ENCODE data around the gene SOBP. TPM values are rescaled to one million over a fixed set of nuclear protein-coding genes. Genes with fewer than 3 reads are reported as not detected.
"Not testable (repeated sequence)": the region's sequence is repeated elsewhere in the genome, so short reads cannot be mapped to it uniquely, and the experiment has no call there.

The SOBP gene, protein sequence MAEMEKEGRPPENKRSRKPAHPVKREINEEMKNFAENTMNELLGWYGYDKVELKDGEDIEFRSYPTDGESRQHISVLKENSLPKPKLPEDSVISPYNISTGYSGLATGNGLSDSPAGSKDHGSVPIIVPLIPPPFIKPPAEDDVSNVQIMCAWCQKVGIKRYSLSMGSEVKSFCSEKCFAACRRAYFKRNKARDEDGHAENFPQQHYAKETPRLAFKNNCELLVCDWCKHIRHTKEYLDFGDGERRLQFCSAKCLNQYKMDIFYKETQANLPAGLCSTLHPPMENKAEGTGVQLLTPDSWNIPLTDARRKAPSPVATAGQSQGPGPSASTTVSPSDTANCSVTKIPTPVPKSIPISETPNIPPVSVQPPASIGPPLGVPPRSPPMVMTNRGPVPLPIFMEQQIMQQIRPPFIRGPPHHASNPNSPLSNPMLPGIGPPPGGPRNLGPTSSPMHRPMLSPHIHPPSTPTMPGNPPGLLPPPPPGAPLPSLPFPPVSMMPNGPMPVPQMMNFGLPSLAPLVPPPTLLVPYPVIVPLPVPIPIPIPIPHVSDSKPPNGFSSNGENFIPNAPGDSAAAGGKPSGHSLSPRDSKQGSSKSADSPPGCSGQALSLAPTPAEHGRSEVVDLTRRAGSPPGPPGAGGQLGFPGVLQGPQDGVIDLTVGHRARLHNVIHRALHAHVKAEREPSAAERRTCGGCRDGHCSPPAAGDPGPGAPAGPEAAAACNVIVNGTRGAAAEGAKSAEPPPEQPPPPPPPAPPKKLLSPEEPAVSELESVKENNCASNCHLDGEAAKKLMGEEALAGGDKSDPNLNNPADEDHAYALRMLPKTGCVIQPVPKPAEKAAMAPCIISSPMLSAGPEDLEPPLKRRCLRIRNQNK
- polyA plus RNA-seq (ENCODE audit: insufficient read length in 4 of 4), result 10 to 100 TPM; 10.4 to 17.6 (median 14.2) TPM

DNA sequence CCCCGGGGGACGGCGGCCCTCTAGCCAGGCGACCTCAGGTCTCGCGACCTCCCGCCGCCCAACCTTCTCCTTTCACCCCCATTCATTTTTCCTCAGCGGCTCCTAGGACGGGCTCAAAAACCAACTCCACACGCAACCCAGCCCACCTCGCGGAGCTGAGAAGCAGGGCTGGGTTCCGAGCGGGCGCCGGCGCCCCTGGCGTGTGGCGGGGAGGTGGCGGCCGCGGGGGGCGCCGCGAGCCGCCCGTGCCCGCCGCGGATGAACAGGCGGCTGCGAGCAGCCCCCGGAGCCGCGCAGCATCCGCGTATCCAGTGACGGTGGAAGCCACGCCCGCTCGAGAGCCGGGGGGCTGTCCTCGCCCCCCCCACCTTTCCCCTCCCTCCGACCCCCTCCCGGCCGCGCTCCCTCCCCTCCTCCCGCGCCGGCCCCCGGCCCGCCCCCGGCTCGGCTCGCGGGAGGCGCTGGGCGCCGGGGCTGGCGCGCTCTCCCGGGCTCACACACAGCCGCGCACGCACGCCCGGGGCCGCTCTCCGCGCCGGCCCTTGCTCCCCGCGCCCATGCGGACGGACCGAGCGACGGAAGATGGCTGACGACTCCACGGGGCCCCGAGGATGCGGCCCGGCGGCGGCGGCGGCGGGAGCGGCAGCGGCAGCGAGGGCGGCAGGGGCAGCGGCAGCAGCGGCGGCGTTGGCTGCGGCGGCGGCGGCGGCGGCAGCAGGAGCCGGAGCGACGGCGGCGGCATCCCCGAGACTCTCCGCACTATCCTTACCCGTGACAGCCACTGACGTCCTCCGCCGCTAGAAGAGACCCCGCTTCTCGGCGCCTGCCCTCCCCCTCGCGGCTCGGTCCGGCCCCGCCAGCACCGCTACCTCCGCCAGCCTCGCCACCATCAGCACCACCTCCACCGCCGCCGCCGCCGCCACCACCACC lies at the start of gene SOBP:
Gene SOBP, plus strand, starts transcription at position 482 of the 930 bp plus-strand sequence. CDS start 500 bp downstream, outside the sequence.
- DNase-seq (ENCODE audit: low read depth in 4 of 4, low spot score in 2 of 4), result peak in 3 of 4 donors; percentile 39 to 74 (median 57)

DNA sequence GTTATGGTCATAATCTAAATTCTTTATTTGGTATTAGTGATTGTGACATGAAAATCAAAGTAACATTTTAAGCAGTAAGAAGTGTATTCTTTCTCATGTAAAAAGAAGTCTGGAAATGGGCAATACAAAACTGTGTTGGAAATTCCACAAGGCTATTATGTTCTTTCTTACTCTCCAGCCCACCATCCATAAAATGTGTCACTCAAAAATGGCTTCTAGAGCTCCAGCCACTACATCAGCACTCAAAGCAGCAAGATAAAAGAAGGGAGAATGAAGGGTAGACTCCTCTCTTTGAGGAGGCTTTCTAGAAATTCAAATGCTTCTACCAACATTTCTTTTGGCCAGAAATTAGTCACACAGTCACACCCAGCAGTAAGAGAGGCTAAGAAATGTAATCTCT lies 49.0 kb upstream of the SOBP start:
- DNase-seq (ENCODE audit: low read depth in 4 of 4, low spot score in 2 of 4), result no peak

DNA sequence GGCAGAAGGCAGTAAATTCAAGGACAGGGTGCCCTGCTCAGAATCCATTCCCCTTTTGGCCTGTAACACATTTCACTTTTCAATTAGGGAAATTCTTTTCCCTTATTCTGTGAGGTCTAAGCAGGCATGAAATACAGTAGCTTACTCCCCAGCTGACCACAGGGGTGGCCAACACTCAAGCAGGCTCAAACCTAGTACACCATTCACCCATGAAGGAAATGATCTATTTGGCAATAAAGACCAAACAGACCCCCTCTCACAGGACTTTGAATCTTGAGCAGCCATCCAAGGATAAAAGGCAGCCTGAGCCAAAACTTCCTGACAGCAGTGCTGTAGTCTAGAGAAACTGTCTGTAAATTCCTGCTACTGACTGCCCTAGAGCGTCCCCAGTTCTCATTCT lies 48.2 kb upstream of the SOBP start:
- DNase-seq (ENCODE audit: low read depth in 4 of 4, low spot score in 2 of 4), result peak in 1 of 4 donors; percentile 28

DNA sequence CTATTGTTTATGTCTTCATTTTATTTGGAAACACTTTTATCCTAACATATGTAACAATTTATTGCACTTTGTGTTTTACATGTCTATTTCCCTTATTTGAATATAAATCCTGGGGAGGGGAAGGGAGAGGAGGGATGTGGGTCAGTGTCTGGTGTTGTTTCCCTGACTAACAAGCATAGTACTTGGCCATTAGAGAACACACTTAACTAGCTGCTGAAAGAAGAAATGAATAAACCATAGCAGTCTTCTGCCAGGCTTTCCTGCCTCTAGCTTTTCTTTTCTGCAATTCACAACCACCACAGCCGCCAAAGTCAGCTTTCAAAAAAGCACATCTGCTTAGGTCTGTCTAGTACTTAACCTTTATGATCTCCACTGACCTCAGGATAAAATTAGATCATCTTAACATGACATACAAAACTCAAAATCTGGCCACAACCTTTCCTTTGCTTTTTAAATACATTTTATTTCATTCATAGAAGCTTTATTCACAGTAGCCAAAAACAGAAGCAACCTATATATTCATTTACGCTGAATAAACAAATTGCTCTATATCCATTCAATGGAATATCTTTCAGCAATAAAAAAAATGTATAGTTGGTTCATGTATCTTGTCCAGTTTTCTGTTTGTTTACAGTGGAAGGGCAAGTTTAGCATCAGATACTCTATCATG lies 46.8 kb upstream of the SOBP start:
- no peak for DNase-seq (ENCODE audit: low read depth in 4 of 4, low spot score in 2 of 4)

- DNase-seq (ENCODE audit: low read depth in 4 of 4, low spot score in 2 of 4), result no peak
Measured at GRCh38 chr6:107443608-107444267, 46.2 kb upstream of the SOBP start.

DNA sequence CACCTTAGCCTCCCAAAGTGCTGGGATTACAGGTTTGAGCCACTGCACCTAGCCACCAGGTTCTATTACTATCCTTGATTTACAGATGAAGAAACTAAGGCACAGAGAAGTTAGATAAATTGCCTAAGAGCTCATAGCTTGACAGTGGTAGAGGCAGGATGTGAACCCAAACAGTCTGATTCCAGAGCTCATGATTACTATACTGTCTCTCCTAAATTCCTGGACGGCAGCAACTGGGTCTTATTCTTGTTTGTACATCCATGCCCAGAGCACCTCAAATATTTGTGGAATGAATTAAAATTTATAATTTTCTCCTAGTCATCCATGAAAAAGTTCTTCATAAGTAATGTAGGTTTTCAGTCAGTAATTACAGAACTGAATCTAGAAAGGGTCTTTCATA lies 45.6 kb upstream of the SOBP start:
- no peak for DNase-seq (ENCODE audit: low read depth in 4 of 4, low spot score in 2 of 4)

GRCh38 chr6:107447663-107448216 lies 42.2 kb upstream of the SOBP start:
- no peak for DNase-seq (ENCODE audit: low read depth in 4 of 4, low spot score in 2 of 4)

- no peak for DNase-seq (ENCODE audit: low read depth in 4 of 4, low spot score in 2 of 4)
Measured at GRCh38 chr6:107448776-107449175, 41.1 kb upstream of the SOBP start.

GRCh38 chr6:107458672-107459282 lies 31.1 kb upstream of the SOBP start:
- peak; percentile 21 to 58 (median 22) for DNase-seq (ENCODE audit: low read depth in 4 of 4, low spot score in 2 of 4)

- peak; percentile 85 to 98 (median 90) for DNase-seq (ENCODE audit: low read depth in 4 of 4, low spot score in 2 of 4)
Measured at GRCh38 chr6:107459283-107460082, 30.4 kb upstream of the SOBP start, which contains the start of gene PDSS2. TSS of gene PDSS2 (minus strand) at chr6:107459564. CDS start at chr6:107459285, 279 bp downstream.

DNA sequence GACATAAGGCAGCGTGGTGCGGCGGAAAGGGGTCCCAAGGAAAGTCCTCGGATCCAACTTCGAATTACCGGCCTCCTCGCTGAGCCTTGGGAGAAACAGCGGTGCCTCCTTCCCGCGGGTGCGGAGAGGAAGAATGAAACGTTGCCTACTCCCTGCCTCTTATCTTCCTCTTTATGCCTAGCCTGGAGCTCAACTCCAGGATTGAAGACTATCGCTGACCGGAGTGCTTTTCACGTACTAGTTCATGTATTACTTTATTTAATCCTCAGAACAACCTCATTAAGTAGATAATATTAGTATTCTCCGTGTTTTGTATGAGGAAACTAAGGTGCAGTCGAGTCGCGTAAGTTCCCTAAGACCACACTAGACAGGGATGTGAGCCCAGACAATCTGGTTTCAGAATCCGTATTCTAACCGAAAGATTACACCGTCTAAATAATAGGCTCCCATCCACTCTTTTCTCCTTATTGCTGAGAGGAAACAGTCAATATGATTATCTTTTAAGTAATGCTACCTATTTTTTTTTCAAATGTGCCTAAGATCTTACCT lies 29.8 kb upstream of the SOBP start:
- DNase-seq (ENCODE audit: low read depth in 4 of 4, low spot score in 2 of 4), result no peak

- DNase-seq (ENCODE audit: low read depth in 4 of 4, low spot score in 2 of 4), result no peak
Measured at GRCh38 chr6:107466062-107466461, 23.9 kb upstream of the SOBP start.

- DNase-seq (ENCODE audit: low read depth in 4 of 4, low spot score in 2 of 4), result no peak
Measured at GRCh38 chr6:107470364-107470763, 19.6 kb upstream of the SOBP start.

DNA sequence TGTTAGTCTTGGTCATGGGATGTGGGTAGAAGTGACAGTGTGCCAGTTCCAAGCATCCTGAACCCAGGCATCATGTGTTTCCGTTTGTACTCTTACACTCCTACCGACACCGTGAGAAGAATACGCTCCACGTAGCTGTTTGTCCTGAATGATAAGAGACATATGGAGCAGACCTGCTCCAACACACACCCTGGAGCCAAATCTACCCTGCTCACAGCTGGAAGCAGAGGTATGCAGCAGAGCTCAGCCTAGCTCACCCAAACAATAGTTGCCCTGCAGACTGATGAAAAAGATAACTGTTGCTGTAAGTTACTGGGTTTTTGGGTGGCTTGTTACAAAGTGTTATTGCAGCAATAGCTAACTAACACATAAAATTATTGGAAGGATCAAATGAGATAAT lies 16.3 kb upstream of the SOBP start:
- no peak for DNase-seq (ENCODE audit: low read depth in 4 of 4, low spot score in 2 of 4)

- DNase-seq (ENCODE audit: low read depth in 4 of 4, low spot score in 2 of 4), result not testable (repeated sequence)
Measured at GRCh38 chr6:107475360-107475759, 14.6 kb upstream of the SOBP start.

GRCh38 chr6:107475826-107476225 lies 14.1 kb upstream of the SOBP start:
- DNase-seq (ENCODE audit: low read depth in 4 of 4, low spot score in 2 of 4), result not testable (repeated sequence)

DNA sequence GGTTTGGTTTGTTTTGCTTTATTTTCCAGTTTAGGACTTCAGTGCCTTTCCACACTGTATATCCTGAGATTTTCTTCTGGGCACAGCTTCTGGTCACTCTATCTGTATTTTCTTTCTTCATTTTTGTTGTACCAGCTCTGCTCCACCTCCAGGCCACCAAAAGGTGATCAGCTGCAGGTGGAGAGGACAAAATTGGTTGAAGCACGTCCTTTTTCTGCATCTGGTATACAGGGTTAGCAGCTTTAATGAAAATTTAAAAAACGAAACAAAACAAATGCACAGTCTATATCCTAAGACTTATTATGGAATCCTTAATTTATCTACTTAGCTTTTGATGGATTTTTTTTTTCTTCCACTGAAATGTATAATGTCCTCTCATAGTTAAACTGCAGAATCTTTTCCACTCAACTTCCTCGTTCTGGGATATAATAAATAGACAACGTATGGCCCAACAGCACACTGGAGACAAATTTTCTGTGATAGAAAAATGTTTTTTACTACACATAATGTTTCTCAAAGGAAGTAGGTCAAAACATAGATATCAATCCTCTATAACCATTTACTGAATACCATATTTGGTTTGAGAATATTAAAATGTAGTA lies 10.7 kb upstream of the SOBP start:
- DNase-seq (ENCODE audit: low read depth in 4 of 4, low spot score in 2 of 4), result no peak

Measured in left renal cortex interstitium (tissue), 4 donors.